Pancreas (tissue), 10 donors: ENCODE results near the gene MPPED1. TPM values are rescaled to one million over a fixed set of nuclear protein-coding genes. Genes with fewer than 3 reads are reported as not detected.

ENCODE experiments used
- ATAC-seq, 4 donors: fragments of 200-7000 bp; cut with Tn5 transposase; one replicate each; pipeline versions ENCODE4 v1.8.0 to v1.9.1; 2020; ENCODE audit warnings: mild to moderate bottlenecking in 4 of 4, moderate library complexity in 4 of 4
- DNase-seq, 6 donors: peaks; one replicate each; pipeline ENCODE4 v3.0.0-alpha.2; 2020
- FAIRE-seq: peaks from 2 replicates; lab custom pipeline; 2012; peaks lifted over from hg19 to GRCh38; lab: Jason Lieb, UNC
- H3K27ac ChIP-seq, 4 donors: fragments of 200-600 bp; sonication (generic); 1 replicate in 3 of 4; 2 replicates in 1 of 4; pipeline versions ENCODE4 v1.5.0 to v1.8.0; 2020
- H3K27me3 ChIP-seq, 4 donors: fragments of 200-600 bp; one replicate each; pipeline ENCODE4 v1.8.0; 2021
- H3K36me3 ChIP-seq, 3 donors: fragments of 200-600 bp; sonication (generic) in 1 of 3; one replicate each; pipeline versions ENCODE4 v1.5.0 to v1.8.0; 2020 to 2021
- H3K4me1 ChIP-seq, 3 donors: fragments of 200-600 bp; one replicate each; pipeline ENCODE4 v1.8.0; 2021
- H3K4me3 ChIP-seq, 4 donors: fragments of 200-600 bp; sonication (generic) in 2 of 4; one replicate each; pipeline versions ENCODE4 v1.5.0 to v1.8.0; 2020 to 2021
- H3K9me3 ChIP-seq, 4 donors: fragments of 200-600 bp; one replicate each; pipeline ENCODE4 v1.8.0; 2021
- WGBS, 2 donors: extraction: QIAGEN DNeasy Blood & Tissue Kit; methylation state at CpG; one replicate each; pipeline ENCODE4 v1.1.7; 2013; 5-methylcytosine and 5-hydroxymethylcytosine counted together
- intact Hi-C, 3 donors: fragments of 100-400 bp; cut with DNase I; formaldehyde crosslinking; loops; one replicate each; pipeline versions ENCODE4 v1.11.1 to v1.14.2; 2022
- polyA plus RNA-seq, 2 donors: library from polyadenylated mRNA; stranded (reverse); fragments of 200-250 nt; gene quantifications; one replicate each; pipeline ENCODE4 v1.2.3, GENCODE V29; 2013
- total RNA-seq, 6 donors: library from RNA; stranded (reverse); fragmentation: NEBNext Ultra II Directional in 4 of 6; extraction: Animal tissue kit (Norgen Biotek cat#: 25700) in 4 of 6; gene quantifications; one replicate each; pipeline versions ENCODE4 v1.2.1 to v1.2.4, GENCODE V29; 2021 to 2023
- TF ChIP-seq, protein P1 (sequence below), 4 donors: fragments of 200-600 bp; sonication (generic) in 3 of 4; IDR thresholded peaks; one replicate each; pipeline versions ENCODE4 v1.5.0 to v1.8.0; 2021; ENCODE audit warnings: antibody characterized with exemption in 4 of 4
- donor health status: healthy with polysubstance abuse.
- donor health status: DM: no; HTN: no; CAD: no; lungs with moderate emphysema.
- donor health status: DM: no; HTN: no; CAD: no.
- donor health status: control.
- donor health status: control.
- donor health status: Bipolar disorder and iron deficiency.
- donor health status: DM: yes; HTN: yes; CAD: no.
- donor health status: DM: no; HTN: no; CAD: no.
- donor health status: DM: no; HTN: no; CAD: no.
- donor health status: DM: yes; HTN: yes; CAD: no.

Gene MPPED1
- total and polyA plus RNA-seq, 8 donors: 0.05 TPM; not detected in 7

GRCh38 chr22:43438666-43439347, 27.0 kb downstream of the MPPED1 start:
- H3K4me1 ChIP-seq: peaks cover 0 to 9% (median 5%) of the 10 kb centered on the region in 3 donors
- WGBS, 2 donors: 69 to 78% methylated on average over 17 of the region's 17 CpGs
- H3K27ac ChIP-seq: no peak overlapping the region
- no peaks in the 10 kb centered on the region for H3K9me3 ChIP-seq
- no peak overlapping the region for H3K4me3 ChIP-seq
- intact Hi-C loops: no loop called here
- TF ChIP-seq, protein P1, sequence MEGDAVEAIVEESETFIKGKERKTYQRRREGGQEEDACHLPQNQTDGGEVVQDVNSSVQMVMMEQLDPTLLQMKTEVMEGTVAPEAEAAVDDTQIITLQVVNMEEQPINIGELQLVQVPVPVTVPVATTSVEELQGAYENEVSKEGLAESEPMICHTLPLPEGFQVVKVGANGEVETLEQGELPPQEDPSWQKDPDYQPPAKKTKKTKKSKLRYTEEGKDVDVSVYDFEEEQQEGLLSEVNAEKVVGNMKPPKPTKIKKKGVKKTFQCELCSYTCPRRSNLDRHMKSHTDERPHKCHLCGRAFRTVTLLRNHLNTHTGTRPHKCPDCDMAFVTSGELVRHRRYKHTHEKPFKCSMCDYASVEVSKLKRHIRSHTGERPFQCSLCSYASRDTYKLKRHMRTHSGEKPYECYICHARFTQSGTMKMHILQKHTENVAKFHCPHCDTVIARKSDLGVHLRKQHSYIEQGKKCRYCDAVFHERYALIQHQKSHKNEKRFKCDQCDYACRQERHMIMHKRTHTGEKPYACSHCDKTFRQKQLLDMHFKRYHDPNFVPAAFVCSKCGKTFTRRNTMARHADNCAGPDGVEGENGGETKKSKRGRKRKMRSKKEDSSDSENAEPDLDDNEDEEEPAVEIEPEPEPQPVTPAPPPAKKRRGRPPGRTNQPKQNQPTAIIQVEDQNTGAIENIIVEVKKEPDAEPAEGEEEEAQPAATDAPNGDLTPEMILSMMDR (IDR thresholded peaks at IDR 0.05): no peak
- no peak for ATAC-seq
- no peaks in the 10 kb centered on the region for H3K27me3 ChIP-seq
- no peaks in the 10 kb centered on the region for H3K36me3 ChIP-seq
- no peak for DNase-seq
- no peak for FAIRE-seq

DNA sequence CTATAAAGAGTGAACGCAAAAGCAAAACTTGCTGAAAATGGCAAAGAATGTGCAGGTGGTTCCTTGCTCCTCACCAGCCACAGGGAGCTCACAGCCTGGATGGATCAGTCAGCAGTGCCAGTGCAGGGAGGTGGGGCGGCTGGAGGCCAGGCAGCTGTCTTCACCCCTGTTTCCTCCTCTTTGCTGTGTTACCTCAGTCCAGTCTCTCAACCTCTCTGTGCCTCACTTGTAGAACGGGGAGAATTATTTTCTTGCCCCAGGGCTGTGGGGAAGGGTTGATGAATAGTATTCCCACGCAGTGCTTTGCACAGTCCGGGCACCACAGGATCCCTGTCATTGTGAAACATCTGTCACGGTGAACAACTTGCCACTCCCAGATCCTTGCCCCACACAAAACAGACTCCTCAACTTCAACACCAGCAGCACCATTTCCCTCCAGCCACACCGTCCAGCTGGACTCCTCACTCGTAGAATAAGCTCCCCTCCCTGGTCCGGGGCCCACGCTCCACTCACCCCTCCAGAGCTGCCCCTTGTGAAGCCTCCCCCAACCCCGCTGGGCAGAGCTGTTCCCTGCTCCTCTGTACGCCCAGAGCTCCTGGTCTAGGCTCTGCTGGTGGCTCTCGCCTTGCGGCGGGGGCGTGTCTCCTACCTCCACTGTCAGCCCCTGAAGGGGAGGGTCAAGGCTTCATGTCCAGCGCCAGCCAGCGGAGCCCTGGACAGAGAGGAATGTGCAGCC, 27.7 kb downstream of the MPPED1 start:
- no peaks in the 10 kb centered on the region for H3K9me3 ChIP-seq
- intact Hi-C loops: no loop called here
- FAIRE-seq: no peak
- H3K4me1 ChIP-seq: peaks cover 0 to 9% (median 5%) of the 10 kb centered on the region in 3 donors
- TF ChIP-seq, protein P1 (IDR thresholded peaks at IDR 0.05): no peak
- 51 to 69% methylated on average over 18 of the region's 18 CpGs for WGBS, 2 donors
- H3K27me3 ChIP-seq: no peaks in the 10 kb centered on the region
- H3K27ac ChIP-seq: no peak overlapping the region
- no peaks in the 10 kb centered on the region for H3K36me3 ChIP-seq
- H3K4me3 ChIP-seq: no peak overlapping the region
- no peak for DNase-seq
- ATAC-seq: no peak

- H3K27me3 ChIP-seq: no peaks in the 10 kb centered on the region
- peaks cover 0 to 9% (median 5%) of the 10 kb centered on the region in 3 donors for H3K4me1 ChIP-seq
- DNase-seq (no peak), FAIRE-seq (no peak), ATAC-seq (no peak)
- no peak overlapping the region for H3K4me3 ChIP-seq
- H3K36me3 ChIP-seq: no peaks in the 10 kb centered on the region
- H3K9me3 ChIP-seq: no peaks in the 10 kb centered on the region
- H3K27ac ChIP-seq: no peak overlapping the region
- intact Hi-C loops: no loop called here
- TF ChIP-seq, protein P1 (IDR thresholded peaks at IDR 0.05): no peak
- 70 to 90% methylated on average over 7 of the region's 7 CpGs for WGBS, 2 donors
These were observed 28.2 kb downstream of the MPPED1 start for GRCh38 chr22:43440104-43440387.

DNA sequence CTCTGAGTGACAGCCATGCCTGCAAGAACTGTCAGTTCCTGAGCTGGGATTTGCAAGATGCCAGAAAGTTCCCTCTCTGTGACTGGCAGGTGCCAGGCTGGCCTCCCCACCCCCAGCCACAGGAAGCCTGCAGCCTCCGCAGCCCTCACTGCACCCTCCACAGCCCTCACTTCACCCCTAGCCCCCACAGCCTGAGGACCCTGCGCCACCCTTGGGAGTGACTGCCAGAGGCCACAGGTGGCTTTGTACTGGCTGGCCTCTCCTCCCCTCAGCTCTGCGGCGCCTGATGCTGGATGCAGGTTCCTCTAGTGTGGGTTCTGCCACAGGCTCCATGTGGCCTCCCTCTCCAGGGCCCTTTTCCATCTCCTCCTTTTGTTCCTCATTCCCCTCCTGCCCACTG, 28.7 kb downstream of the MPPED1 start:
- 76 to 91% methylated on average over 4 of the region's 4 CpGs for WGBS, 2 donors
- TF ChIP-seq, protein P1 (IDR thresholded peaks at IDR 0.05): no peak
- ATAC-seq (no peak), DNase-seq (no peak), FAIRE-seq (no peak)
- intact Hi-C loops: no loop called here
- Histone ChIP-seq H3K9me3 (no peaks in the 10 kb centered on the region), H3K27ac (no peak overlapping the region), H3K4me3 (no peak overlapping the region), H3K27me3 (no peaks in the 10 kb centered on the region), H3K4me1 (peaks cover 0 to 9% (median 5%) of the 10 kb centered on the region in 3 donors), H3K36me3 (no peaks in the 10 kb centered on the region)

- intact Hi-C loops: no loop called here
- Histone ChIP-seq H3K4me3 (no peak overlapping the region), H3K36me3 (no peaks in the 10 kb centered on the region), H3K9me3 (no peaks in the 10 kb centered on the region), H3K4me1 (peaks cover 0 to 4% (median 0%) of the 10 kb centered on the region in 3 donors), H3K27ac (no peak overlapping the region), H3K27me3 (no peaks in the 10 kb centered on the region)
- DNase-seq (no peak), FAIRE-seq (no peak), ATAC-seq (no peak)
- TF ChIP-seq, protein P1 (IDR thresholded peaks at IDR 0.05): no peak
- WGBS, 2 donors: 55 to 70% methylated on average over 6 of the region's 6 CpGs
These were observed 29.4 kb downstream of the MPPED1 start for GRCh38 chr22:43441216-43441615.
